Pancreas (tissue), 10 donors: Measurements from ENCODE around the gene BAZ1B. TPM values are rescaled to one million over a fixed set of nuclear protein-coding genes. Genes with fewer than 3 reads are reported as not detected.

Experiments
- ATAC-seq, 4 donors: fragments of 200-7000 bp; cut with Tn5 transposase; one replicate each; pipeline versions ENCODE4 v1.8.0 to v1.9.1; 2020; ENCODE audit warnings: mild to moderate bottlenecking in 4 of 4, moderate library complexity in 4 of 4
- DNase-seq, 6 donors: peaks; one replicate each; pipeline ENCODE4 v3.0.0-alpha.2; 2020
- FAIRE-seq: peaks from 2 replicates; lab custom pipeline; 2012; peaks lifted over from hg19 to GRCh38; lab: Jason Lieb, UNC
- H3K27ac ChIP-seq, 4 donors: fragments of 200-600 bp; sonication (generic); 1 replicate in 3 of 4; 2 replicates in 1 of 4; pipeline versions ENCODE4 v1.5.0 to v1.8.0; 2020
- H3K27me3 ChIP-seq, 4 donors: fragments of 200-600 bp; one replicate each; pipeline ENCODE4 v1.8.0; 2021
- H3K36me3 ChIP-seq, 3 donors: fragments of 200-600 bp; sonication (generic) in 1 of 3; one replicate each; pipeline versions ENCODE4 v1.5.0 to v1.8.0; 2020 to 2021
- H3K4me1 ChIP-seq, 3 donors: fragments of 200-600 bp; one replicate each; pipeline ENCODE4 v1.8.0; 2021
- H3K4me3 ChIP-seq, 4 donors: fragments of 200-600 bp; sonication (generic) in 2 of 4; one replicate each; pipeline versions ENCODE4 v1.5.0 to v1.8.0; 2020 to 2021
- H3K9me3 ChIP-seq, 4 donors: fragments of 200-600 bp; one replicate each; pipeline ENCODE4 v1.8.0; 2021
- WGBS, 2 donors: extraction: QIAGEN DNeasy Blood & Tissue Kit; methylation state at CpG; one replicate each; pipeline ENCODE4 v1.1.7; 2013; 5-methylcytosine and 5-hydroxymethylcytosine counted together
- intact Hi-C, 3 donors: fragments of 100-400 bp; cut with DNase I; formaldehyde crosslinking; loops; one replicate each; pipeline versions ENCODE4 v1.11.1 to v1.14.2; 2022
- polyA plus RNA-seq, 2 donors: library from polyadenylated mRNA; stranded (reverse); fragments of 200-250 nt; gene quantifications; one replicate each; pipeline ENCODE4 v1.2.3, GENCODE V29; 2013
- total RNA-seq, 6 donors: library from RNA; stranded (reverse); fragmentation: NEBNext Ultra II Directional in 4 of 6; extraction: Animal tissue kit (Norgen Biotek cat#: 25700) in 4 of 6; gene quantifications; one replicate each; pipeline versions ENCODE4 v1.2.1 to v1.2.4, GENCODE V29; 2021 to 2023
- TF ChIP-seq, protein P1 (sequence below), 4 donors: fragments of 200-600 bp; sonication (generic) in 3 of 4; IDR thresholded peaks; one replicate each; pipeline versions ENCODE4 v1.5.0 to v1.8.0; 2021; ENCODE audit warnings: antibody characterized with exemption in 4 of 4
- donor health status: healthy with polysubstance abuse.
- donor health status: DM: no; HTN: no; CAD: no; lungs with moderate emphysema.
- donor health status: DM: no; HTN: no; CAD: no.
- donor health status: control.
- donor health status: control.
- donor health status: Bipolar disorder and iron deficiency.
- donor health status: DM: yes; HTN: yes; CAD: no.
- donor health status: DM: no; HTN: no; CAD: no.
- donor health status: DM: no; HTN: no; CAD: no.
- donor health status: DM: yes; HTN: yes; CAD: no.

Gene BAZ1B
- total and polyA plus RNA-seq, 8 donors = 11.6 to 29.0 (median 17.5) TPM

DNA sequence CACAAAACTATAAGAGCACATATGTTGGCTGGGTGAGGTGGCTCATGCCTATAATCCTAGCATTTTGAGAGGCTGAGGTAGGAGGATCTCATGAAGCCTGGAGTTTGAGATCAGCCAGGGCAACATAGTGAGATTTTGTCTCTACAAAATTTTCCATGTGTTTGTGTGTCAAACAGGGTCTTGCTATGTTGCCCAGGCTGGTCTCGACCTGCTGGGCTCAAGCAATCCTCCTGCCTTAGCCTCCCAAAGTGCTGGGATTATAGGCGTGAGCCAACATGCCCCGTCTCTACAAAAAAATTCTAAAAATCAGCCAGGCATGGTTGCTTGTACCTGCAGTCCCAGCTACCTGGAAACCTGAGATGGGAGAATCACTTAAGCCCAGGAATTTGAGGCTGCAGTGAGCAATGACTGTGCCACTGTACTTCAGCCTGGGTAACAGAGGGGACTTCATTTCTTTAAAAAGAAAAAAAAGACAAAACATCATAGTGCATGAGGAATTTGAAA is 60.3 kb downstream of the BAZ1B start:
- intact Hi-C loops = no loop called here
- H3K27ac ChIP-seq = no peak overlapping the region
- FAIRE-seq (no peak), ATAC-seq (no peak), DNase-seq (no peak)
- H3K4me1 ChIP-seq = no peaks in the 10 kb centered on the region
- no peaks in the 10 kb centered on the region for H3K27me3 ChIP-seq
- no peaks in the 10 kb centered on the region for H3K9me3 ChIP-seq
- TF ChIP-seq, protein P1, sequence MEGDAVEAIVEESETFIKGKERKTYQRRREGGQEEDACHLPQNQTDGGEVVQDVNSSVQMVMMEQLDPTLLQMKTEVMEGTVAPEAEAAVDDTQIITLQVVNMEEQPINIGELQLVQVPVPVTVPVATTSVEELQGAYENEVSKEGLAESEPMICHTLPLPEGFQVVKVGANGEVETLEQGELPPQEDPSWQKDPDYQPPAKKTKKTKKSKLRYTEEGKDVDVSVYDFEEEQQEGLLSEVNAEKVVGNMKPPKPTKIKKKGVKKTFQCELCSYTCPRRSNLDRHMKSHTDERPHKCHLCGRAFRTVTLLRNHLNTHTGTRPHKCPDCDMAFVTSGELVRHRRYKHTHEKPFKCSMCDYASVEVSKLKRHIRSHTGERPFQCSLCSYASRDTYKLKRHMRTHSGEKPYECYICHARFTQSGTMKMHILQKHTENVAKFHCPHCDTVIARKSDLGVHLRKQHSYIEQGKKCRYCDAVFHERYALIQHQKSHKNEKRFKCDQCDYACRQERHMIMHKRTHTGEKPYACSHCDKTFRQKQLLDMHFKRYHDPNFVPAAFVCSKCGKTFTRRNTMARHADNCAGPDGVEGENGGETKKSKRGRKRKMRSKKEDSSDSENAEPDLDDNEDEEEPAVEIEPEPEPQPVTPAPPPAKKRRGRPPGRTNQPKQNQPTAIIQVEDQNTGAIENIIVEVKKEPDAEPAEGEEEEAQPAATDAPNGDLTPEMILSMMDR (IDR thresholded peaks at IDR 0.05) = no peak
- H3K36me3 ChIP-seq = peaks cover 0 to 87% (median 27%) of the 10 kb centered on the region in 3 donors
- WGBS, 2 donors = 93 to 98% methylated on average over 3 of the region's 3 CpGs
- H3K4me3 ChIP-seq = no peak overlapping the region

DNA sequence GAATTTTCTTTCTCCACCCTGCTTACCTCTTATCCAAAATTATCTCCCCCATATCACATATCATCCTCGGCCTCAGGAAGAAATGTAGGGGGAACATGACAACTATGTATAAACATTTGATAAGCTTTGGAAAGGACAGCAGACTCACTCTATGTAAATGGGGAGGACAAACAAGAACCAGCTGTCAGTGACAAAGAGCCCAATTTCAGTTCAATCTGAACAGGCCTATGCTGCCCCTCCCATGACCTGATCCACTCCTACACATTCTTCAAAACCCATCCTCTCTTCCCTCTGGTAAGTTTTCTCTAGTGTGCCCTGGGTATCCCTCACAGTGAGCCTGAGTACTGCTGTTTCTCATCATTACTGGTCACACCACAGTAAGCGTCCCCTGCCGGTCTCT is 67.7 kb downstream of the BAZ1B start:
- Histone ChIP-seq H3K4me3 (no peak overlapping the region), H3K9me3 (no peaks in the 10 kb centered on the region), H3K27me3 (no peaks in the 10 kb centered on the region), H3K4me1 (no peaks in the 10 kb centered on the region), H3K36me3 (peaks cover 4 to 60% (median 19%) of the 10 kb centered on the region in 3 donors), H3K27ac (no peak overlapping the region)
- 70 to 71% methylated on average over 3 of the region's 3 CpGs for WGBS, 2 donors
- ATAC-seq (no peak), DNase-seq (no peak), FAIRE-seq (no peak)
- TF ChIP-seq, protein P1 (IDR thresholded peaks at IDR 0.05) = no peak
- intact Hi-C loops = no loop called here

DNA sequence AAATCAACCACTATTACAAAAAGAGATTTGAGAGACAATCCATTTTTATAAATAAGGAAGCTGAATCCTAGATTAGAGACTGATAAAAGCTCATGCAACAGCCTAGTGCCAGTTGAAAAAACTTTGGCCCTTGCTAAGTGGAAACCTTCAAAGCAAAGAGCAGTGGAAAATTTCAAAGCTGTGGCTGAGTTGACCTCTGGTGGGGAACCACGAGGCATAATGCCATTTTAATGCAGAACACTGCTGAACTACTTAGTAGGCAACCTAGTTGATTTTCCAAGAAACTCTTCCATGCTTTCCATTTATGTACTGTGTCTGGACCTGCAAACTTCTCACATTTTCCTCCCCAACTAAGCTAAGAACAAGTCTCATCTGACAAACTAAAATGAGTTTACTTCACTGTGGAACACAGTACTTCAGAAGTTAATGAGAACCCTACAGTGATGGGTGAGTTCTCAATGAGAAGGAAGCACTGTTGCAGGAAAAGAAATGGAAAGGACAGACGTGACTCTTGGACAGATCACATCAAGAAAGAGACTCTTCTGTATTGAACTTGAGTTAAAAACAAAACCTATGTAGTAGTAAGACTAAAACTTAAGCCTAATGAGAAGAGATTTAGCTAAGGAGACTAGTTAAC is 69.0 kb downstream of the BAZ1B start:
- no peak overlapping the region for H3K4me3 ChIP-seq
- TF ChIP-seq, protein P1 (IDR thresholded peaks at IDR 0.05) = no peak
- no peaks in the 10 kb centered on the region for H3K27me3 ChIP-seq
- no peak for FAIRE-seq
- ATAC-seq = no peak
- WGBS, 2 donors = 41 to 44% methylated on average over 2 of the region's 2 CpGs
- H3K4me1 ChIP-seq = no peaks in the 10 kb centered on the region
- no peak for DNase-seq
- H3K27ac ChIP-seq = no peak overlapping the region
- H3K36me3 ChIP-seq = peaks cover 4 to 62% (median 21%) of the 10 kb centered on the region in 3 donors
- no peaks in the 10 kb centered on the region for H3K9me3 ChIP-seq
- intact Hi-C loops = no loop called here

DNA sequence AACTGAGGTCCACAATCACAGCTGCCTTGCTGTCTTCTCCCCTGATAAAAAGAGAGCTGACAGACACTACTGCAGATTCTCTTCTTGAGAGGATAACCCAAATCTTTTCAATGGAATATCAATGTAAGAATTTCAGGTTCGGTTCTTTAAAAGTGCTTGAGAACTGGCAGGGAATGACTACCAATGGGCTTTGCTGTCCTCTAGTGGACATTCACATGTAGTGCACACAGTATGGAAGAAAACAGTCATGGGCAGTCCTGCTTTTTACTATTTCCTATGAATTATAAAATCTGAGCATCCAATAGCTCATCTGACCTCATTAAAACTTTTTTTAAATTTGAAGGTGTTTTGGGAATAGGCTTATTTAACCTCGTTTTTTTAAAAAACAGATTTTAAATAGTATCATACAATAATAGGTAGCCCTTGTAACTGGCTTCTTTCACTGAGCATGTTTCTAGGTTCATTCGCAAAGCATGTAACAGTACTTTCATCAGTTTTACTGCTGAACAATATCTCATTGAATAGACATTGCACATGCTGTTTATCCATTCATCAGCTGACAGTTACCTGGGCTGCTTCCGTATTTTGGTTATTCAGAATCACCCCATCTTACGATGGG is 70.2 kb downstream of the BAZ1B start:
- Histone ChIP-seq H3K4me1 (no peaks in the 10 kb centered on the region), H3K27me3 (no peaks in the 10 kb centered on the region), H3K9me3 (no peaks in the 10 kb centered on the region), H3K4me3 (no peak overlapping the region), H3K36me3 (peaks cover 4 to 62% (median 22%) of the 10 kb centered on the region in 3 donors), H3K27ac (no peak overlapping the region)
- intact Hi-C loops = no loop called here
- TF ChIP-seq, protein P1 (IDR thresholded peaks at IDR 0.05) = peak; percentile 92 to 98 (median 96)
- DNase-seq (no peak), FAIRE-seq (peak; percentile 20), ATAC-seq (peak; percentile 53 to 94 (median 85))
- 58 to 60% methylated on average over 5 of the region's 5 CpGs for WGBS, 2 donors
